Measurements from ENCODE around the gene ANKRD63. TPM values are rescaled to one million over a fixed set of nuclear protein-coding genes. Genes with fewer than 3 reads are reported as not detected.
A peak's percentile ranks its signal among the peaks of the same experiment; 100 is the strongest.

ANKRD63 gene
- polyA plus RNA-seq, 1 experiment = not detected

DNA sequence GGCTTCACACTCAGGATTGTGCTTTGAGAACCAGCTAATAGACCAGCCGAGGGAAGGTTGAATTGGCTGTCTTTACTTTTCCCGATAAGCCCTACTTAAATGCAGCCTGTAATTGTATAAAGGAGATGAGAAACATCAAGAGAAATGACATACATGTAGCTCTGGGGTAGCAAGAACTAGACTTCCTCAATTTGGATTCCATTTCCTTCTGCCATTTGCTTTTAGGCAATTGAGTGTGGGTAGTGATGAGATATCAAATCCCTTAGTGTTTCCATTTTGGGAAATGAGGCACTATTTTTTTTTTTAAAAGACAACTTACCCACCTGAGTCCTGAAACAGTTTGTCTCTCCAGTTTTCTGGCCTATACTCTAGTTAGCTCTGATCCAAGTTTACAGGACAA is 42.8 kb upstream of the ANKRD63 start:
- Histone ChIP-seq H3K9me3 (ENCODE audit: control insufficient read depth, insufficient read depth, low read length) (no peaks in the 10 kb centered on the region; the same call in 1 of the 2 replicates), H3K4me3 (ENCODE audit: low read depth, low read length) (no peak overlapping the region), H3K27me3 (ENCODE audit: control insufficient read depth, insufficient read depth, low read length) (no peaks in the 10 kb centered on the region), H3K27ac (ENCODE audit: low read depth, low read length) (no peak overlapping the region)
- no peak for DNase-seq (ENCODE audit: low read depth, low spot score)
- ChIA-PET POLR2A (interaction anchor here (7.6 kb wide), 1 partner anchor 14 kb away, joined by 101 read pairs; the partner anchor contains the start of gene CCDC9B), CTCF (interaction anchor here (1.3 to 2.2 kb wide), 3 partner anchors 13 to 47 kb away, joined by 5 to 18 read pairs (median 6); no protein-coding TSS in a partner anchor)
- TF ChIP-seq, protein P1, sequence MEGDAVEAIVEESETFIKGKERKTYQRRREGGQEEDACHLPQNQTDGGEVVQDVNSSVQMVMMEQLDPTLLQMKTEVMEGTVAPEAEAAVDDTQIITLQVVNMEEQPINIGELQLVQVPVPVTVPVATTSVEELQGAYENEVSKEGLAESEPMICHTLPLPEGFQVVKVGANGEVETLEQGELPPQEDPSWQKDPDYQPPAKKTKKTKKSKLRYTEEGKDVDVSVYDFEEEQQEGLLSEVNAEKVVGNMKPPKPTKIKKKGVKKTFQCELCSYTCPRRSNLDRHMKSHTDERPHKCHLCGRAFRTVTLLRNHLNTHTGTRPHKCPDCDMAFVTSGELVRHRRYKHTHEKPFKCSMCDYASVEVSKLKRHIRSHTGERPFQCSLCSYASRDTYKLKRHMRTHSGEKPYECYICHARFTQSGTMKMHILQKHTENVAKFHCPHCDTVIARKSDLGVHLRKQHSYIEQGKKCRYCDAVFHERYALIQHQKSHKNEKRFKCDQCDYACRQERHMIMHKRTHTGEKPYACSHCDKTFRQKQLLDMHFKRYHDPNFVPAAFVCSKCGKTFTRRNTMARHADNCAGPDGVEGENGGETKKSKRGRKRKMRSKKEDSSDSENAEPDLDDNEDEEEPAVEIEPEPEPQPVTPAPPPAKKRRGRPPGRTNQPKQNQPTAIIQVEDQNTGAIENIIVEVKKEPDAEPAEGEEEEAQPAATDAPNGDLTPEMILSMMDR (IDR thresholded peaks at IDR 0.05; ENCODE audit: low read depth, low read length) = no peak

DNA sequence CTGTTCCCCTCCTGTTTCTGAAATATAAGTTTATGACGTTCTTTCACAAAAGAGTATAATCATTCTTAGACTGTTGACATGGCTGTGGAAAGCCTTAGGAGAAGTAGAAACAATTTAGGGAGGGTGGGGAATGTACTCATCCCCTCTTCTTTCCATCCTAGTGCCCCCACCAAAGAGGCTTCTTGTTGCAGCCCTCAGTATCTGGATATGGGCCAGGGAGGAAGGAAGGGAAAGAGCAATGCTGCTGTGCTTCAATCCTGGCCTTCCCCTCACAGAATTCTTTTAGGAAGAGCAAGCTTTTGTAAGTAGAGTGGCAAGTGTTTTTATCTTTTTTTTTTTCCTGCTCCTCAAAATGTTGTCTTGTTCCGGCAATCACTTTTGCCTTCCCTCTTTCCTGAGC is 42.3 kb upstream of the ANKRD63 start:
- Histone ChIP-seq H3K9me3 (ENCODE audit: control insufficient read depth, insufficient read depth, low read length) (no peaks in the 10 kb centered on the region; the same call in 1 of the 2 replicates), H3K27me3 (ENCODE audit: control insufficient read depth, insufficient read depth, low read length) (no peaks in the 10 kb centered on the region), H3K4me3 (ENCODE audit: low read depth, low read length) (peak overlapping the region; percentile 71), H3K27ac (ENCODE audit: low read depth, low read length) (no peak overlapping the region)
- ChIA-PET CTCF (interaction anchor here (0.6 to 2.2 kb wide), 4 partner anchors 14 to 46 kb away, joined by 5 to 18 read pairs (median 6); no protein-coding TSS in a partner anchor), POLR2A (interaction anchor here (7.6 kb wide), 1 partner anchor 15 kb away, joined by 101 read pairs; the partner anchor contains the start of gene CCDC9B)
- DNase-seq (ENCODE audit: low read depth, low spot score) = no peak
- TF ChIP-seq, protein P1 (IDR thresholded peaks at IDR 0.05; ENCODE audit: low read depth, low read length) = no peak

DNA sequence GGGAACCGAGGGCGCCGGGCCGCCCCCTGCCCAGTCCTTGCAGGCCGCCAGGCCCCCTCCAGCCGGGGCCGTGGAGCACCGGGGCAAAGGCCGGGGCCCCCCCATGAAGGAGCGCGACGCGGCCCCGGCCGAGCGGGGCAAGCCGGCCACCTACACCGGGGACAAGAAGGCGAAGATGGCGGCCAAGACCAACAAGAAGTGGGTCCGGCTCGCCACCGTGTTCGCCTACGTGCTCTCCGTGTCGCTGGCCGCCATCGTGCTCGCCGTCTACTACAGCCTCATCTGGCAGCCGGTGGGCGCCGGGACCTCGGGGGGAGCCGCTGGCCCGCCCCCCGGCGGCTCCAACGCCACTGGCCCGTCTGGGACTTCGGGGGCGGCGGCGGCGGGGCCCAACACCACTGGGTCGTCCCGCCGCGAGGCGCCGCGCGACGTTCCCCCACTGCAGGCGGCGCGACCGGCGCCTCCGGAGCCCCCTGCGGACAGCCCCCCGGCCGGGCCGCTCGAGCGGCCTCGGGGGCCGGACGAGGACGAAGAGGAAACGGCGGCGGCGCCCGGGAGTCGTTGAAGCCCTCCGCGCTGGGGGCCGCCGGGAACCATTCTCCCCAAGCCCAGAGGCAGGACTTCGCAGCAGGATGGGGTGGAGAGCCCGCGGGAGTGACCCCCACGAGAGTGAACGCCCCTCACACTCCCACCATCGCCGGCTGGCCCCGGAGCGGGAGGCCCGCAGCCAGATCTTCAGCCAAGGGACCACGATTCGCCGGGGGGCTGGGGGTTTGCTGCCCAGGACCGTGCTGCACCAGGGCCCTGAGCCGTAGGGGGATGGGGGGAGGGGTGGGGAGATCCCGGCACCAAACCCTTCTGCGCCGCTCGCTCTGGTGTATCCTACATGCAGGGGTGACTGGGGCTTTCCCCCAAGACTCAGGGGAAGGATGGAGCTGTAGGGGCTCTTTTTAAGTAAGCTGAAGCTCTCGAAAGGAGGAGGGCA is 41.4 kb upstream of the ANKRD63 start:
- Histone ChIP-seq H3K9me3 (ENCODE audit: control insufficient read depth, insufficient read depth, low read length) (no peaks in the 10 kb centered on the region; the same call in 1 of the 2 replicates), H3K27me3 (ENCODE audit: control insufficient read depth, insufficient read depth, low read length) (peaks cover 2% of the 10 kb centered on the region), H3K27ac (ENCODE audit: low read depth, low read length) (no peak overlapping the region), H3K4me3 (ENCODE audit: low read depth, low read length) (peak overlapping the region; percentile 71)
- TF ChIP-seq, protein P1 (IDR thresholded peaks at IDR 0.05; ENCODE audit: low read depth, low read length) = no peak
- no peak for DNase-seq (ENCODE audit: low read depth, low spot score)
- ChIA-PET POLR2A (interaction anchor here (7.6 kb wide), 1 partner anchor 16 kb away, joined by 101 read pairs; the partner anchor contains the start of gene CCDC9B), CTCF (interaction anchor here (0.6 to 2.2 kb wide), 4 partner anchors 14 to 45 kb away, joined by 5 to 18 read pairs (median 6); no protein-coding TSS in a partner anchor)

DNA sequence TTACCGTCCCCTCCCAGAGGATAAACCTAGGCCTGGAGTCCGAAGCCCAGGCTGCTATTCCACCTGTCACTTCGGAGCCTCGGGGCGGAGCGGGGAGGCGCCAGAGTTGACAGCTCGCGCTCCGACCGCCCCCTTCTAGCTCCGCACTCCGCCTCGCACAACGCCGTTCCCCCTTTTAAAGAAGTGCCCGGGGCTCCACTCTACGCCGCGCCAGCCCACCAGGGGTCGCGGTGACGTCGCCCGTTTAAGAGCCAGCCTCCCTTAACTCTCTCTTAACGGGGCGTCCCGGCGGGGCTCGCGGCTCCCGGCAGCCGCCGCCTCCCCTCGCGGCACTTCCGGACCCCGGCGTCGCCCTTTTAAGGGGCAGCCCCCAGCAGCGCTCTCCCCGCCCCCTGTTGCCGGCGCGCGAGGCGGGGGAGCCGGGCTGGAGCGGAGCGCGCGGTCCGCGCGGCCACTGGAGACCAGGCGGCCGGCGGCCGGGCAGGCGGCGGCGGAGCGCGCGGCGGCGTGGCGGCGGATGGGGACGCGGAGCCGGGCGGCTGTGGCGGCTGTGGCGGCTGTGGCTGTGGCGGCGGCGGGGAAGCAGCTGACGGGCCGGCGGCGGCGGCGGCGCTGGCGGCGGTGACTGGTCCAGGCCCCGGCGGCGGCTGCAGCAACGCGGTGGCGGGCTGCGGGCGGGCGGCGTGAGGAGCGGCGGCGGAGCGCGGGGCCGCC is 40.5 kb upstream of the ANKRD63 start, which contains the start of gene INAFM2:
INAFM2 (plus strand) TSS at position 454 of the 714 bp plus-strand sequence. CDS start 364 bp downstream, outside the sequence.
- Histone ChIP-seq H3K4me3 (ENCODE audit: low read depth, low read length) (peak within 1 kb of the TSS; percentile 71), H3K9me3 (ENCODE audit: control insufficient read depth, insufficient read depth, low read length) (no peaks in the 10 kb centered on the region; the same call in 1 of the 2 replicates), H3K27me3 (ENCODE audit: control insufficient read depth, insufficient read depth, low read length) (peaks cover 3% of the 10 kb centered on the region), H3K27ac (ENCODE audit: low read depth, low read length) (no peak within 1 kb of the TSS)
- peak; percentile 85 for DNase-seq (ENCODE audit: low read depth, low spot score)
- CTCF ChIA-PET = interaction anchor here (0.6 to 5.1 kb wide), 17 partner anchors 9 to 124 kb away, joined by 3 to 85 read pairs (median 4); partner anchors contain the start of genes CCDC9B and IVD
- POLR2A ChIA-PET = interaction anchor here (0.6 to 1.4 kb wide), 10 partner anchors 13 to 835 kb away, joined by 3 to 15 read pairs (median 4); no protein-coding TSS in a partner anchor
- TF ChIP-seq, protein P1 (IDR thresholded peaks at IDR 0.05; ENCODE audit: low read depth, low read length) = peak; percentile 67

Data from AG04450 (cell line).